GM12878 (cell line): Measurements from ENCODE around the gene SRCIN1.

Source experiments
- EZH2 ChIP-seq: IDR thresholded peaks from 2 replicates; pipeline ENCODE4 v1.6.1; 2012; ENCODE audit warnings: low read depth, mild to moderate bottlenecking, control low read depth, inconsistent platforms, low read length, borderline replicate concordance; ENCODE audit not compliant: control insufficient read depth
- POLR2A ChIP-seq: IDR thresholded peaks from 2 replicates; pipeline ENCODE4 v1.6.1; 2011; ENCODE audit warnings: low read depth, mild to moderate bottlenecking, low read length
- POU2F2 ChIP-seq: IDR thresholded peaks from 3 replicates; pipeline ENCODE4 v1.6.1; 2011; ENCODE audit warnings: low read depth, mild to moderate bottlenecking, low read length, borderline replicate concordance
- ZBED1 ChIP-seq: IDR thresholded peaks from 2 replicates; pipeline ENCODE4 v1.6.1; 2016; ENCODE audit warnings: borderline replicate concordance
- ZNF24 ChIP-seq: fragments of 450-650 bp; IDR thresholded peaks from 2 replicates; pipeline ENCODE4 v1.6.1; 2017; ENCODE audit warnings: antibody characterized with exemption, mild to moderate bottlenecking
- TF ChIP-seq, protein P1 (sequence below), 3 experiments: IDR thresholded peaks in 2 of 3; conservative IDR thresholded peaks in 1 of 3; 2 replicates each; pipeline ENCODE4 v1.5.1; 2011; ENCODE audit warnings: low read depth in 3 of 3, low read length in 3 of 3, mild to moderate bottlenecking in 3 of 3, control low read depth in 2 of 3, moderate library complexity in 2 of 3, inconsistent platforms in 1 of 3, mixed read lengths in 1 of 3; ENCODE audit not compliant: control insufficient read depth in 2 of 3, insufficient read depth in 1 of 3; ENCODE audit errors: extremely low read depth in 1 of 3
- TF ChIP-seq, protein P2 (sequence below): fragments of 450-650 bp; IDR thresholded peaks from 2 replicates; pipeline ENCODE4 v1.6.1; 2016; ENCODE audit warnings: mild to moderate bottlenecking
- TF ChIP-seq, protein P3 (sequence below): fragments of 450-650 bp; IDR thresholded peaks from 2 replicates; pipeline ENCODE4 v1.6.1; 2017; ENCODE audit warnings: low read depth, mild to moderate bottlenecking, moderate library complexity

DNA sequence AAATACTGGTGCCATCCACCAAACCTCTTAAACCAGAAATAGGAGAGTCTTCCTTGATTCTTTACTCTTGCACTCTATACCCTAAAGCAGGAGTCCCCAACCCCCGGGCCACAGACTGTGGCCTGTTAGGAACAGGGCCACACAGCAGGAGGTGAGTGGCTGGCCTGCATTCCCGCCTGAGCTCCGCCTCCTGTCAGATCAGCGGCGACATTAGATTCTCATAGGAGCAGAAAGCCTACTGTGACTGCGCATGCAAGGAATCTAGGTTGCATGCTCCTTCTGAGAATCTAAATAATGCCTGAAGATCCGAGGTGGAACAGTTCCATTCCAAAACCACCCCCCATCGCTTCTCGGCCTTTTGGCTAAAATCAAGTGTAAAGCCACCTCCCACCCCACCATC, 30.3 kb upstream of the SRCIN1 start:
- TF ChIP-seq, protein P1, sequence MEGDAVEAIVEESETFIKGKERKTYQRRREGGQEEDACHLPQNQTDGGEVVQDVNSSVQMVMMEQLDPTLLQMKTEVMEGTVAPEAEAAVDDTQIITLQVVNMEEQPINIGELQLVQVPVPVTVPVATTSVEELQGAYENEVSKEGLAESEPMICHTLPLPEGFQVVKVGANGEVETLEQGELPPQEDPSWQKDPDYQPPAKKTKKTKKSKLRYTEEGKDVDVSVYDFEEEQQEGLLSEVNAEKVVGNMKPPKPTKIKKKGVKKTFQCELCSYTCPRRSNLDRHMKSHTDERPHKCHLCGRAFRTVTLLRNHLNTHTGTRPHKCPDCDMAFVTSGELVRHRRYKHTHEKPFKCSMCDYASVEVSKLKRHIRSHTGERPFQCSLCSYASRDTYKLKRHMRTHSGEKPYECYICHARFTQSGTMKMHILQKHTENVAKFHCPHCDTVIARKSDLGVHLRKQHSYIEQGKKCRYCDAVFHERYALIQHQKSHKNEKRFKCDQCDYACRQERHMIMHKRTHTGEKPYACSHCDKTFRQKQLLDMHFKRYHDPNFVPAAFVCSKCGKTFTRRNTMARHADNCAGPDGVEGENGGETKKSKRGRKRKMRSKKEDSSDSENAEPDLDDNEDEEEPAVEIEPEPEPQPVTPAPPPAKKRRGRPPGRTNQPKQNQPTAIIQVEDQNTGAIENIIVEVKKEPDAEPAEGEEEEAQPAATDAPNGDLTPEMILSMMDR (IDR thresholded peaks at IDR 0.05 in 2 of 3, conservative IDR thresholded peaks at IDR 0.05 in 1 of 3; ENCODE audit: control insufficient read depth in 2 of 3, extremely low read depth in 1 of 3, insufficient read depth in 1 of 3, low read depth in 3 of 3, low read length in 3 of 3), result no peak
- TF ChIP-seq ZBED1 (no peak), ZNF24 (no peak), POLR2A (no peak), POU2F2 (no peak), EZH2 (no peak)
- TF ChIP-seq, protein P2, sequence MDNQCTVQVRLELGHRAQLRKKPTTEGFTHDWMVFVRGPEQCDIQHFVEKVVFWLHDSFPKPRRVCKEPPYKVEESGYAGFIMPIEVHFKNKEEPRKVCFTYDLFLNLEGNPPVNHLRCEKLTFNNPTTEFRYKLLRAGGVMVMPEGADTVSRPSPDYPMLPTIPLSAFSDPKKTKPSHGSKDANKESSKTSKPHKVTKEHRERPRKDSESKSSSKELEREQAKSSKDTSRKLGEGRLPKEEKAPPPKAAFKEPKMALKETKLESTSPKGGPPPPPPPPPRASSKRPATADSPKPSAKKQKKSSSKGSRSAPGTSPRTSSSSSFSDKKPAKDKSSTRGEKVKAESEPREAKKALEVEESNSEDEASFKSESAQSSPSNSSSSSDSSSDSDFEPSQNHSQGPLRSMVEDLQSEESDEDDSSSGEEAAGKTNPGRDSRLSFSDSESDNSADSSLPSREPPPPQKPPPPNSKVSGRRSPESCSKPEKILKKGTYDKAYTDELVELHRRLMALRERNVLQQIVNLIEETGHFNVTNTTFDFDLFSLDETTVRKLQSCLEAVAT, result no peak
- TF ChIP-seq, protein P3, sequence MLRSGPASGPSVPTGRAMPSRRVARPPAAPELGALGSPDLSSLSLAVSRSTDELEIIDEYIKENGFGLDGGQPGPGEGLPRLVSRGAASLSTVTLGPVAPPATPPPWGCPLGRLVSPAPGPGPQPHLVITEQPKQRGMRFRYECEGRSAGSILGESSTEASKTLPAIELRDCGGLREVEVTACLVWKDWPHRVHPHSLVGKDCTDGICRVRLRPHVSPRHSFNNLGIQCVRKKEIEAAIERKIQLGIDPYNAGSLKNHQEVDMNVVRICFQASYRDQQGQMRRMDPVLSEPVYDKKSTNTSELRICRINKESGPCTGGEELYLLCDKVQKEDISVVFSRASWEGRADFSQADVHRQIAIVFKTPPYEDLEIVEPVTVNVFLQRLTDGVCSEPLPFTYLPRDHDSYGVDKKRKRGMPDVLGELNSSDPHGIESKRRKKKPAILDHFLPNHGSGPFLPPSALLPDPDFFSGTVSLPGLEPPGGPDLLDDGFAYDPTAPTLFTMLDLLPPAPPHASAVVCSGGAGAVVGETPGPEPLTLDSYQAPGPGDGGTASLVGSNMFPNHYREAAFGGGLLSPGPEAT, result no peak
